Fibroblast of upper back skin (primary cell): Measurements from ENCODE around the gene PVALB.

Source experiments
- DNase-seq: peaks from one replicate; pipeline ENCODE4 v3.0.0-alpha.2; 2013

The PVALB gene

GRCh38 chr22:36809351-36809750 lies 7.5 kb downstream of the PVALB start:
- DNase-seq, result no peak

GRCh38 chr22:36808721-36809344 lies 8.0 kb downstream of the PVALB start:
- DNase-seq, result no peak

GRCh38 chr22:36807627-36808026 lies 9.2 kb downstream of the PVALB start:
- no peak for DNase-seq

GRCh38 chr22:36806835-36807234 lies 10.0 kb downstream of the PVALB start:
- no peak for DNase-seq

GRCh38 chr22:36803358-36803757 lies 13.5 kb downstream of the PVALB start:
- no peak for DNase-seq

GRCh38 chr22:36798674-36799066 lies 18.2 kb downstream of the PVALB start:
- no peak for DNase-seq

- no peak for DNase-seq
These were observed 18.7 kb downstream of the PVALB start for GRCh38 chr22:36797911-36798673.

GRCh38 chr22:36797374-36797773 lies 19.5 kb downstream of the PVALB start:
- no peak for DNase-seq

GRCh38 chr22:36796552-36797175 lies 20.2 kb downstream of the PVALB start:
- DNase-seq, result no peak

GRCh38 chr22:36795633-36796032 lies 21.2 kb downstream of the PVALB start:
- DNase-seq, result no peak

GRCh38 chr22:36790648-36791047 lies 26.2 kb downstream of the PVALB start:
- DNase-seq, result no peak

- no peak for DNase-seq
These were observed 29.4 kb downstream of the PVALB start for GRCh38 chr22:36787204-36787988.

GRCh38 chr22:36783743-36784142 lies 33.1 kb downstream of the PVALB start:
- no peak for DNase-seq

- DNase-seq, result peak; percentile 77
These were observed 34.9 kb downstream of the PVALB start for GRCh38 chr22:36781656-36782627.

- DNase-seq, result no peak
These were observed 38.8 kb downstream of the PVALB start for GRCh38 chr22:36778020-36778419.

- no peak for DNase-seq
These were observed 40.1 kb downstream of the PVALB start for GRCh38 chr22:36776722-36777121.

- DNase-seq, result peak; percentile 100
These were observed 40.7 kb downstream of the PVALB start, which contains the start of gene IFT27 for GRCh38 chr22:36775964-36776669. Gene IFT27, minus strand, starts transcription at chr22:36776119. Its CDS starts 412 bp downstream, at chr22:36775707.

GRCh38 chr22:36775586-36775963 lies 41.3 kb downstream of the PVALB start:
- DNase-seq, result peak; percentile 2

- DNase-seq, result peak; percentile 43
These were observed 42.9 kb downstream of the PVALB start for GRCh38 chr22:36773935-36774334.

- no peak for DNase-seq
These were observed 44.4 kb downstream of the PVALB start for GRCh38 chr22:36772451-36772850.

- DNase-seq, result no peak
These were observed 45.3 kb downstream of the PVALB start for GRCh38 chr22:36771356-36772063.
